Measurements from ENCODE around the gene PPP1R13B. TPM values are rescaled to one million over a fixed set of nuclear protein-coding genes. Genes with fewer than 3 reads are reported as not detected.

Gene PPP1R13B
- total RNA-seq, 1 donor from 2014 or later, result 107 TPM

- intact Hi-C loops (cut with DNase I), result no loop called here
- DNase-seq (peak; percentile 14), ATAC-seq (ENCODE audit: poor library complexity) (no peak)
Measured at GRCh38 chr14:103867020-103867419, 19.6 kb upstream of the PPP1R13B start.

- intact Hi-C loops (cut with DNase I), result no loop called here
- DNase-seq (peak; percentile 13), ATAC-seq (ENCODE audit: poor library complexity) (no peak)
Measured at GRCh38 chr14:103863245-103863644, 15.9 kb upstream of the PPP1R13B start.

- no peak for ATAC-seq (ENCODE audit: poor library complexity)
- DNase-seq, result peak; percentile 5
- intact Hi-C loops (cut with DNase I), result no loop called here
Measured at GRCh38 chr14:103862393-103862782, 15.0 kb upstream of the PPP1R13B start.

- DNase-seq (peak; percentile 70), ATAC-seq (ENCODE audit: poor library complexity) (peak; percentile 89)
- intact Hi-C loops (cut with DNase I), result no loop called here
Measured at GRCh38 chr14:103861413-103862392, 14.3 kb upstream of the PPP1R13B start.

- no peak for ATAC-seq (ENCODE audit: poor library complexity)
- intact Hi-C loops (cut with DNase I), result no loop called here
Measured at GRCh38 chr14:103859416-103860202, 12.2 kb upstream of the PPP1R13B start.

GRCh38 chr14:103858063-103858781 is 10.8 kb upstream of the PPP1R13B start:
- no peak for ATAC-seq (ENCODE audit: poor library complexity)
- intact Hi-C loops (cut with DNase I), result no loop called here
- no peak for DNase-seq

More at GRCh38 chr14:103859416-103860202, 12.2 kb upstream of the PPP1R13B start:
- no peak for DNase-seq

GRCh38 chr14:103857256-103857655 is 9.9 kb upstream of the PPP1R13B start:
- intact Hi-C loops (cut with DNase I), result no loop called here

GRCh38 chr14:103856607-103857006 is 9.2 kb upstream of the PPP1R13B start:
- intact Hi-C loops (cut with DNase I), result no loop called here
- ATAC-seq (ENCODE audit: poor library complexity) (no peak), DNase-seq (no peak)

More at GRCh38 chr14:103857256-103857655, 9.9 kb upstream of the PPP1R13B start:
- no peak for ATAC-seq (ENCODE audit: poor library complexity)
- DNase-seq, result no peak

GRCh38 chr14:103856105-103856504 is 8.7 kb upstream of the PPP1R13B start:
- intact Hi-C loops (cut with DNase I), result no loop called here
- ATAC-seq (ENCODE audit: poor library complexity), result no peak
- DNase-seq, result no peak

- no peak for ATAC-seq (ENCODE audit: poor library complexity)
- no peak for DNase-seq
- intact Hi-C loops (cut with DNase I), result no loop called here
Measured at GRCh38 chr14:103855734-103856095, 8.3 kb upstream of the PPP1R13B start.

- intact Hi-C loops (cut with DNase I), result no loop called here
- ATAC-seq (ENCODE audit: poor library complexity), result peak; percentile 36
- DNase-seq, result no peak
Measured at GRCh38 chr14:103854822-103855733, 7.7 kb upstream of the PPP1R13B start.

- intact Hi-C loops (cut with DNase I), result no loop called here
- DNase-seq, result no peak
- no peak for ATAC-seq (ENCODE audit: poor library complexity)
Measured at GRCh38 chr14:103854017-103854808, 6.8 kb upstream of the PPP1R13B start.

- ATAC-seq (ENCODE audit: poor library complexity) (no peak), DNase-seq (no peak)
- intact Hi-C loops (cut with DNase I), result loop anchor here (5.0 kb wide), 1 partner anchor 42 kb away; no protein-coding TSS in a partner anchor
Measured at GRCh38 chr14:103849151-103849886, 1.9 kb upstream of the PPP1R13B start.

GRCh38 chr14:103848175-103849077 is 1.1 kb upstream of the PPP1R13B start:
- intact Hi-C loops (cut with DNase I), result loop anchor here (5.0 kb wide), 1 partner anchor 41 kb away; no protein-coding TSS in a partner anchor
- ATAC-seq (ENCODE audit: poor library complexity) (peak; percentile 57), DNase-seq (peak; percentile 53)
